Measurements from ENCODE around the gene SVOPL. TPM values are rescaled to one million over a fixed set of nuclear protein-coding genes. Genes with fewer than 3 reads are reported as not detected.
A peak's percentile ranks its signal among the peaks of the same experiment; 100 is the strongest.

Gene SVOPL
- total and polyA plus RNA-seq, 9 of the 15 experiments (the other 6 are each of a cell fraction or from before 2014, with no cell fraction given), result 0.13 to 0.42 (median 0.20) TPM; not detected in 6

DNA sequence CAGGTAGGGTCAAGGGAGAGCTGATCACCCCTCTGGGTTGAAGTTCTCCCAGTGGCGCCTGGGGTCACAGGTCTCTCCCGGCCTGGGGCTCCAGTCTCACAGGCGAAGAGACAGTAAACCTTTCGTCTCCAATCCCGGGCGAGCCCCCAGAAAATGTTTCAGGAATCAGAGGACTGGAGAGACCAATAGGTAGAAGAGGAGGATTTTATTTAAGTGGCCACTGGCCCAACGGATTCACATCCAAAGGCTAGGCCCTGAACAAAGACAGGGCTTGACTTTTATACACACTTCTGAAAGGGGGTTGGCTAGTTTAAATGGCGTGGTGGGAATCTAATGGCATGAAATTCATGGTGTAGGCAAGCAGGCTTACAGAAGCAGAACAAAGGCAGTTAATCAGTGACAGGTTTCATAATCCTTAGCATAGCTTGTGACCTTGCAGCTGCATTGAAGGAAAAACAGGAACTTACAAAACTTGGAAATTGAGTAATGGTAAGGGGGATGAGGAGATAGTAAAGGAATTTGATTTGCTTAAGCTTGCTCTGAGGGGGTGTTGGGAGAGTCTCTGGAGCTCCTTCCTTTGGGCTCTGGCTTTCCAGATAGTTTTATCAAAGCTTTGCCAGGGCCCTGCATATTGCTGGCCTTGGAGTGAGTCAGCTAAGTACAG lies 135.6 kb downstream of the SVOPL start (continued):
- TF ChIP-seq SAFB2 (IDR thresholded peaks at IDR 0.05; ENCODE audit: borderline replicate concordance, low read depth, low read length, severe bottlenecking) (no peak), ARNT (IDR thresholded peaks at IDR 0.05) (no peak; a peak in 1 of 4 replicates), FOXM1 (IDR thresholded peaks at IDR 0.05; ENCODE audit: low read depth) (no peak), FOXM1 (CRISPR knock-in tag; IDR thresholded peaks at IDR 0.05; ENCODE audit: low read depth) (no peak), ZFX (CRISPR knock-in tag; IDR thresholded peaks at IDR 0.05) (no peak), SMAD4 (CRISPR knock-in tag; conservative IDR thresholded peaks at IDR 0.05) (0 out of 2 replicates have a peak, but pooled peaks have one; percentile 28), ATF7 (IDR thresholded peaks at IDR 0.05) (0 out of 2 replicates have a peak, but pooled peaks have one; percentile 17), NCOR1 (IDR thresholded peaks at IDR 0.05) (peak; percentile 70), GATA2 (CRISPR knock-in tag; IDR thresholded peaks at IDR 0.05) (0 out of 2 replicates have a peak, but pooled peaks have one; percentile 23), RB1 (IDR thresholded peaks at IDR 0.05; ENCODE audit: low read depth) (peak; percentile 17; the same call in 1 of the 2 replicates), ZNF354B (CRISPR knock-in tag; IDR thresholded peaks at IDR 0.05) (no peak), ZNF408 (CRISPR knock-in tag; IDR thresholded peaks at IDR 0.05; ENCODE audit: low read depth) (no peak), C11orf30 (IDR thresholded peaks at IDR 0.05; ENCODE audit: low read depth) (peak; percentile 32; the same call in 1 of the 2 replicates), PCBP1 (IDR thresholded peaks at IDR 0.05; ENCODE audit: low read depth, low read length, poor library complexity, severe bottlenecking) (no peak)
- TF ChIP-seq, protein P1, sequence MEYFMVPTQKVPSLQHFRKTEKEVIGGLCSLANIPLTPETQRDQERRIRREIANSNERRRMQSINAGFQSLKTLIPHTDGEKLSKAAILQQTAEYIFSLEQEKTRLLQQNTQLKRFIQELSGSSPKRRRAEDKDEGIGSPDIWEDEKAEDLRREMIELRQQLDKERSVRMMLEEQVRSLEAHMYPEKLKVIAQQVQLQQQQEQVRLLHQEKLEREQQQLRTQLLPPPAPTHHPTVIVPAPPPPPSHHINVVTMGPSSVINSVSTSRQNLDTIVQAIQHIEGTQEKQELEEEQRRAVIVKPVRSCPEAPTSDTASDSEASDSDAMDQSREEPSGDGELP (CRISPR knock-in tag; IDR thresholded peaks at IDR 0.05; ENCODE audit: borderline replicate concordance), result no peak
- TF ChIP-seq, protein P2, sequence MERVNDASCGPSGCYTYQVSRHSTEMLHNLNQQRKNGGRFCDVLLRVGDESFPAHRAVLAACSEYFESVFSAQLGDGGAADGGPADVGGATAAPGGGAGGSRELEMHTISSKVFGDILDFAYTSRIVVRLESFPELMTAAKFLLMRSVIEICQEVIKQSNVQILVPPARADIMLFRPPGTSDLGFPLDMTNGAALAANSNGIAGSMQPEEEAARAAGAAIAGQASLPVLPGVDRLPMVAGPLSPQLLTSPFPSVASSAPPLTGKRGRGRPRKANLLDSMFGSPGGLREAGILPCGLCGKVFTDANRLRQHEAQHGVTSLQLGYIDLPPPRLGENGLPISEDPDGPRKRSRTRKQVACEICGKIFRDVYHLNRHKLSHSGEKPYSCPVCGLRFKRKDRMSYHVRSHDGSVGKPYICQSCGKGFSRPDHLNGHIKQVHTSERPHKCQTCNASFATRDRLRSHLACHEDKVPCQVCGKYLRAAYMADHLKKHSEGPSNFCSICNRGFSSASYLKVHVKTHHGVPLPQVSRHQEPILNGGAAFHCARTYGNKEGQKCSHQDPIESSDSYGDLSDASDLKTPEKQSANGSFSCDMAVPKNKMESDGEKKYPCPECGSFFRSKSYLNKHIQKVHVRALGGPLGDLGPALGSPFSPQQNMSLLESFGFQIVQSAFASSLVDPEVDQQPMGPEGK (CRISPR knock-in tag; IDR thresholded peaks at IDR 0.05; ENCODE audit: borderline replicate concordance), result no peak
- TF ChIP-seq, protein P3, sequence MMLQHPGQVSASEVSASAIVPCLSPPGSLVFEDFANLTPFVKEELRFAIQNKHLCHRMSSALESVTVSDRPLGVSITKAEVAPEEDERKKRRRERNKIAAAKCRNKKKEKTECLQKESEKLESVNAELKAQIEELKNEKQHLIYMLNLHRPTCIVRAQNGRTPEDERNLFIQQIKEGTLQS (IDR thresholded peaks at IDR 0.05), result peak; percentile 23; the same call in 1 of the 2 replicates
- TF ChIP-seq, protein P3 (CRISPR knock-in tag; conservative IDR thresholded peaks at IDR 0.05), result no peak
- TF ChIP-seq, protein P4, sequence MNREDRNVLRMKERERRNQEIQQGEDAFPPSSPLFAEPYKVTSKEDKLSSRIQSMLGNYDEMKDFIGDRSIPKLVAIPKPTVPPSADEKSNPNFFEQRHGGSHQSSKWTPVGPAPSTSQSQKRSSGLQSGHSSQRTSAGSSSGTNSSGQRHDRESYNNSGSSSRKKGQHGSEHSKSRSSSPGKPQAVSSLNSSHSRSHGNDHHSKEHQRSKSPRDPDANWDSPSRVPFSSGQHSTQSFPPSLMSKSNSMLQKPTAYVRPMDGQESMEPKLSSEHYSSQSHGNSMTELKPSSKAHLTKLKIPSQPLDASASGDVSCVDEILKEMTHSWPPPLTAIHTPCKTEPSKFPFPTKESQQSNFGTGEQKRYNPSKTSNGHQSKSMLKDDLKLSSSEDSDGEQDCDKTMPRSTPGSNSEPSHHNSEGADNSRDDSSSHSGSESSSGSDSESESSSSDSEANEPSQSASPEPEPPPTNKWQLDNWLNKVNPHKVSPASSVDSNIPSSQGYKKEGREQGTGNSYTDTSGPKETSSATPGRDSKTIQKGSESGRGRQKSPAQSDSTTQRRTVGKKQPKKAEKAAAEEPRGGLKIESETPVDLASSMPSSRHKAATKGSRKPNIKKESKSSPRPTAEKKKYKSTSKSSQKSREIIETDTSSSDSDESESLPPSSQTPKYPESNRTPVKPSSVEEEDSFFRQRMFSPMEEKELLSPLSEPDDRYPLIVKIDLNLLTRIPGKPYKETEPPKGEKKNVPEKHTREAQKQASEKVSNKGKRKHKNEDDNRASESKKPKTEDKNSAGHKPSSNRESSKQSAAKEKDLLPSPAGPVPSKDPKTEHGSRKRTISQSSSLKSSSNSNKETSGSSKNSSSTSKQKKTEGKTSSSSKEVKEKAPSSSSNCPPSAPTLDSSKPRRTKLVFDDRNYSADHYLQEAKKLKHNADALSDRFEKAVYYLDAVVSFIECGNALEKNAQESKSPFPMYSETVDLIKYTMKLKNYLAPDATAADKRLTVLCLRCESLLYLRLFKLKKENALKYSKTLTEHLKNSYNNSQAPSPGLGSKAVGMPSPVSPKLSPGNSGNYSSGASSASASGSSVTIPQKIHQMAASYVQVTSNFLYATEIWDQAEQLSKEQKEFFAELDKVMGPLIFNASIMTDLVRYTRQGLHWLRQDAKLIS (CRISPR knock-in tag; IDR thresholded peaks at IDR 0.05), result no peak

Measured in K562 (cell line).